Endothelial cell of umbilical vein (primary cell): ENCODE results near the gene KLF13. TPM values are rescaled to one million over a fixed set of nuclear protein-coding genes. Genes with fewer than 3 reads are reported as not detected.

Source experiments
- BruUV-seq: library from RNA; stranded (reverse); fragments of 400-500 nt; replicated peaks from 2 replicates; lab custom pipeline; 2021; lab: Mats Ljungman, UMichigan
- CTCF ChIA-PET: fragments of 300-600, 350-600 bp; sonication (Branson Sonifier 250); formaldehyde crosslinking; loops from one replicate; lab custom pipeline; 2021; ENCODE audit warnings: antibody characterized with exemption, inconsistent platforms; lab: Charles Lee
- POLR2A ChIA-PET: fragments of 300-600, 350-600 bp; sonication (Branson Sonifier 250); formaldehyde crosslinking; loops from one replicate; lab custom pipeline; 2021; ENCODE audit warnings: antibody characterized with exemption, inconsistent platforms; lab: Charles Lee
- DNase-seq: peaks from one replicate; pipeline ENCODE4 v3.0.0-alpha.2; 2011; ENCODE audit warnings: low read depth, low spot score
- FAIRE-seq: peaks from 2 replicates; lab custom pipeline; 2011; peaks lifted over from hg19 to GRCh38; lab: Jason Lieb, UNC
- H2AFZ ChIP-seq: 2 replicates; pipeline ENCODE4 v1.6.0; 2012; ENCODE audit warnings: low read depth, low read length, control low read depth, inconsistent platforms
- H3K27ac ChIP-seq: 2 replicates; pipeline ENCODE4 v1.5.1; 2011; ENCODE audit warnings: low read depth, mild to moderate bottlenecking, control low read depth, low read length, moderate library complexity; ENCODE audit not compliant: insufficient read depth
- H3K27me3 ChIP-seq, 2 experiments: 2 replicates each; pipeline versions ENCODE4 v1.6.0 to v1.6.1; 2011; ENCODE audit warnings: low read length in 2 of 2, mixed read lengths in 1 of 2; ENCODE audit not compliant: control insufficient read depth in 2 of 2, insufficient read depth in 2 of 2
- H3K36me3 ChIP-seq, 2 experiments: 2 replicates in 1 of 2; 3 replicates in 1 of 2; pipeline ENCODE4 v1.5.1; 2011; ENCODE audit warnings: low read length in 2 of 2, mild to moderate bottlenecking in 1 of 2, moderate library complexity in 1 of 2; ENCODE audit not compliant: control insufficient read depth in 2 of 2, insufficient read depth in 2 of 2; ENCODE audit errors: extremely low read depth in 1 of 2
- H3K4me1 ChIP-seq: 3 replicates; pipeline ENCODE4 v1.5.1; 2011; ENCODE audit warnings: mild to moderate bottlenecking, low read length; ENCODE audit not compliant: control insufficient read depth, insufficient read depth; ENCODE audit errors: extremely low read depth
- H3K4me2 ChIP-seq: 2 replicates; pipeline ENCODE4 v1.6.1; 2011; ENCODE audit warnings: low read length, control low read depth, mixed read lengths; ENCODE audit not compliant: insufficient read depth
- H3K4me3 ChIP-seq, 3 experiments: fragments of 200-600 bp in 1 of 3; sonication (generic), shearing (Covaris generic) in 1 of 3; replicated peaks in 1 of 3; 2 replicates each; pipeline ENCODE4 v1.5.1; 2011 to 2016; ENCODE audit warnings: control low read depth in 3 of 3, low read length in 3 of 3, mild to moderate bottlenecking in 2 of 3, inconsistent platforms in 1 of 3, low read depth in 1 of 3, moderate library complexity in 1 of 3; ENCODE audit not compliant: insufficient read depth in 1 of 3
- H3K79me2 ChIP-seq: 2 replicates; pipeline ENCODE4 v1.6.0; 2012; ENCODE audit warnings: low read length, inconsistent platforms; ENCODE audit not compliant: control insufficient read depth, insufficient read depth
- H3K9ac ChIP-seq: replicated peaks from 2 replicates; pipeline ENCODE3; 2011; ENCODE audit warnings: low read length, control low read depth; ENCODE audit not compliant: insufficient read depth; ENCODE audit errors: extremely low read depth
- H3K9me1 ChIP-seq: replicated peaks from 3 replicates; pipeline ENCODE4 v1.6.0; 2011; ENCODE audit warnings: mild to moderate bottlenecking, low read length; ENCODE audit not compliant: control insufficient read depth, insufficient read depth; ENCODE audit errors: extremely low read depth
- H3K9me3 ChIP-seq: replicated peaks from 2 replicates; pipeline ENCODE4 v1.5.1; 2012; ENCODE audit warnings: low read length, inconsistent platforms; ENCODE audit not compliant: control insufficient read depth, insufficient read depth
- H4K20me1 ChIP-seq: replicated peaks from 2 replicates; pipeline ENCODE3; 2011; ENCODE audit warnings: mild to moderate bottlenecking, low read length; ENCODE audit not compliant: control insufficient read depth, insufficient read depth; ENCODE audit errors: extremely low read depth
- CTCF ChIP-seq, 2 donors: IDR thresholded peaks; 1 replicate in 1 of 2; 2 replicates in 1 of 2; pipeline ENCODE4 v1.5.1; 2011; ENCODE audit warnings: low read length in 2 of 2, mild to moderate bottlenecking in 2 of 2, moderate library complexity in 2 of 2, control low read depth in 1 of 2, inconsistent platforms in 1 of 2, low read depth in 1 of 2; ENCODE audit not compliant: insufficient read depth in 1 of 2; ENCODE audit errors: extremely low read depth in 1 of 2
- EZH2 ChIP-seq: IDR thresholded peaks from 2 replicates; pipeline ENCODE4 v1.6.1; 2012; ENCODE audit warnings: borderline replicate concordance, low read depth, mild to moderate bottlenecking, moderate library complexity, low read length, inconsistent platforms; ENCODE audit not compliant: severe bottlenecking
- FOS ChIP-seq: IDR thresholded peaks from 2 replicates; pipeline ENCODE4 v1.6.1; 2011; ENCODE audit warnings: mild to moderate bottlenecking, low read length, moderate library complexity, borderline replicate concordance; ENCODE audit not compliant: insufficient read depth
- GATA2 ChIP-seq: IDR thresholded peaks from 2 replicates; pipeline ENCODE4 v1.7.0; 2011; ENCODE audit warnings: low read depth, mild to moderate bottlenecking, moderate library complexity, mixed read lengths, low read length; ENCODE audit not compliant: insufficient read length, insufficient read depth
- JUN ChIP-seq: IDR thresholded peaks from 2 replicates; pipeline ENCODE4 v1.6.1; 2011; ENCODE audit warnings: borderline replicate concordance, low read depth; ENCODE audit not compliant: insufficient read length, insufficient read depth
- MAX ChIP-seq: IDR thresholded peaks from 2 replicates; pipeline ENCODE4 v1.6.1; 2011; ENCODE audit not compliant: insufficient read depth, insufficient read length
- MYC ChIP-seq: IDR thresholded peaks from one replicate; pipeline ENCODE4 v1.6.1; 2011; ENCODE audit warnings: mild to moderate bottlenecking, low read depth, low read length
- POLR2A ChIP-seq: IDR thresholded peaks from 2 replicates; pipeline ENCODE4 v1.6.1; 2012; ENCODE audit warnings: low read depth, mild to moderate bottlenecking, control low read depth, low read length
- POLR2AphosphoS5 ChIP-seq: IDR thresholded peaks from 2 replicates; pipeline ENCODE4 v1.6.1; 2012; ENCODE audit warnings: low read depth, mild to moderate bottlenecking, control low read depth, low read length, moderate library complexity; ENCODE audit not compliant: insufficient read depth
- dilution Hi-C: fragments of 300-500 bp; cut with MboI; formaldehyde crosslinking; loops from one replicate; pipeline ENCODE4 v1.15.0; 2019; ENCODE audit warnings: low sequenced_read_pairs; ENCODE audit not compliant: extremely low pct_ligation_motif_present
- intact Hi-C: fragments of 100-400 bp; cut with micrococcal nuclease; formaldehyde crosslinking; loops from one replicate; pipeline ENCODE4 v1.10.0; 2022
- polyA plus RNA-seq, 4 experiments: library from polyadenylated mRNA; depleted of rRNA in 3 of 4; stranded (reverse) in 3 of 4; unstranded in 1 of 4; fragments of >200 nt; gene quantifications; 2 replicates each; pipeline versions ENCODE4 v1.2.1 to v1.2.3, GENCODE V29; 2011 to 2012; ENCODE audit warnings: missing spikeins in 1 of 4
- total RNA-seq: library from RNA; stranded (reverse); gene quantifications from 2 replicates; pipeline ENCODE4 v1.2.3, GENCODE V29; 2021

Gene KLF13
- total and polyA plus RNA-seq, 2 donors (not counting 3 experiments of a cell fraction or from before 2014, with no cell fraction given) = 10.1 to 31.9 TPM

GRCh38 chr15:31333820-31334219 lies 7.2 kb downstream of the KLF13 start:
- Histone ChIP-seq H3K27me3 (no peaks in the 10 kb centered on the region), H3K9me3 (no peaks in the 10 kb centered on the region), H3K4me3 (no peak overlapping the region), H3K9ac (no peak overlapping the region), H3K36me3 (no peaks in the 10 kb centered on the region), H4K20me1 (no peaks in the 10 kb centered on the region), H3K9me1 (no peaks in the 10 kb centered on the region), H2AFZ (no peak overlapping the region), H3K79me2 (peaks cover 25% of the 10 kb centered on the region), H3K4me1 (peaks cover 1% of the 10 kb centered on the region), H3K27ac (no peak overlapping the region), H3K4me2 (no peak overlapping the region)
- intact Hi-C loops = no loop called here
- dilution Hi-C loops = no loop called here
- FAIRE-seq (no peak), DNase-seq (no peak)
- ChIA-PET POLR2A (no interaction called here), CTCF (no interaction called here)
- BruUV-seq = no TSS peak
- TF ChIP-seq MYC (no peak), GATA2 (no peak), POLR2A (no peak), JUN (no peak), FOS (no peak), EZH2 (no peak), MAX (no peak), CTCF (IDR thresholded peaks at IDR 0.05; ENCODE audit: extremely low read depth in 1 of 2, insufficient read depth in 1 of 2, low read depth in 1 of 2, low read length in 2 of 2) (no peak), POLR2AphosphoS5 (no peak)
